HUDEP-2 (cell line): ENCODE data around the gene AFAP1L2.

Experiments used
- DNase-seq, 76 experiments: peaks; one replicate each; lab custom pipeline; 2025; ENCODE audit not compliant: unreplicated experiment in 76 of 76; lab: John Stamatoyannopoulos, UW

Gene AFAP1L2

DNA sequence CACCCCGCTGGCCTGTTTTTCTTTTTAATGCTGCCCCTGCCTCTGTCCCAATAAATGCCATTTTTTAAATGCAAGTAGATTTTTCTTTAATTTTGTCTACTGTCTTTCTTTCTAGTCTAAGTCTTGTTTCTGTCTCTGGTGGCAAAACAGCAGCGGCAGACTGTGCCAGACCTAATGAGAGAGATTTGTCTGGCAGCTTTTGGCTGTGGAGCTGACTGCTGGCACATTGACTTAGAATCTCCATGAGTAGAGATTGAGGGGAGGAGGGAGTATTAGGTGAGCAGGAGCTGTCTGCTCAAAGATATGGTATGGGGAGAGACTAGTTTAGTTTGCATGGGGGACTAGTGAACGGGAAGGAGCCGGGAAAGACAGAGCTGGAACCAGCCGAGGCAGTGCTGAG, 152.2 kb downstream of the AFAP1L2 start:
- DNase-seq = no peak

DNA sequence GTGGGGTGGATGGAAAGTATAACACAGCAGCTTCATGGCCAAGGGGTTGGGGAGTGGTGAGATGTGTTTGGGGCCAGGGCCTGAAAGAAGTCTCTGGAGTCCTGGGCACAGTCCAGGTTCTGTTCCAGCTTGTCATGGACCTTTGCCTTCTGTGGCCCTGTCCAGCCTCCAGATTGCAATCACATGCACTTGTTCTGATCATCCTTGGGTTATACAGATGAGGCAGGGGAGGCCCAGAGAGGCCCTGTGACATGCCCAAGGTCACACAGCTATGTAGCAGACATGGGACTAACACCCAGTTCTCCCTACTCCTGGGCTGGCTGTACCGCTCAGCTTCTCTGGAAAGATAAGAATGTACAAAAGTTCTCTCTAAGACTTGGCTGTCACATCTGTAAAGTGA, 153.6 kb downstream of the AFAP1L2 start:
- DNase-seq = no peak

DNA sequence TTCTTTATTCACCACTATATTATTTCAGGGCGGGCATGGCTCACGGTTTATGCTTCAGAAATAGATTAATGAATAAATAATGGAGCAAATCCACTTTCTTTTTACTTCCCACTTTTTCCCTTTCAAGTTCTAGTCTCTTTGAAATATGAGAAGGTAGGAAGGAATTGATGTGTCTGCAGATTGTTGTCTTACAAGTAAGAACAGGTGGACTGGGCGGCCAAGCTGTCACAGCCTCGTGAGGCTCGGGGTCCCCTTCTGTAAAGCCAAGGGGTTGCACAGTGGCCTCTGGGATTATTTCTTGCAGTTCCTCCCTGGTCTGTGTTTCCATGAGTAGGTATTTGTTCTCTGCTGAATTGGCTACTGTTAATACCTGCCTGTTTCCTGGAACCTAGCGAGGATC, 154.1 kb downstream of the AFAP1L2 start:
- DNase-seq = no peak

DNA sequence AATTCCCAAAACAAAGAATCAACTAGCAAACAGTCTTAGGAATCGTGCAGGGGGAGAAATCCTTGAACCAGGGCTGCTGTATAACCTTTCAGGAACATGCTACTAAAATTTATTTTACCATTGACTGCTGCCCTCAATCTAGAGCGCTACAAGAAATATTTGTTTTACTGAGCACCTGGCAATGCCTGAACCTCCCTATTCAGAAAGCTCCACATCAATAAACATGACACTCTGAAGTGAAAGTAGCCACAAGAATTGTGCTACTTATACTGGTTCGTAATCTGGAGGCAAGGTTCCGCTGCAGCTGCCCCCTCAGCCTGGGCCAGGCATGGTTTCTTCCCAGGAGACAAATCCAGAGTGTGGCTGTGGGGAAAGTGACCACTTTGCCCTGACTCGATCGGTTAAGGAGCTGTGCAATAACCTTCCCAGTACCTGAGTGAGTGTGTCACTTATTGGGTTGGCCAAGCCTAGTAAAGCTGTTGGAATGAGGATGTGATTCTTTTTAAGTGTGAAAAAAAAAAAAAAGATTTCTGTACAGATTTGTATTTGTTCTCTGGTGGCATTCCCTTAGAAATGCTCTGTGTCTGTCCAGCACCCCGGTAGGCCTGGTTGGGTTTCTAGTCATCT, 157.5 kb downstream of the AFAP1L2 start:
- no peak for DNase-seq

DNA sequence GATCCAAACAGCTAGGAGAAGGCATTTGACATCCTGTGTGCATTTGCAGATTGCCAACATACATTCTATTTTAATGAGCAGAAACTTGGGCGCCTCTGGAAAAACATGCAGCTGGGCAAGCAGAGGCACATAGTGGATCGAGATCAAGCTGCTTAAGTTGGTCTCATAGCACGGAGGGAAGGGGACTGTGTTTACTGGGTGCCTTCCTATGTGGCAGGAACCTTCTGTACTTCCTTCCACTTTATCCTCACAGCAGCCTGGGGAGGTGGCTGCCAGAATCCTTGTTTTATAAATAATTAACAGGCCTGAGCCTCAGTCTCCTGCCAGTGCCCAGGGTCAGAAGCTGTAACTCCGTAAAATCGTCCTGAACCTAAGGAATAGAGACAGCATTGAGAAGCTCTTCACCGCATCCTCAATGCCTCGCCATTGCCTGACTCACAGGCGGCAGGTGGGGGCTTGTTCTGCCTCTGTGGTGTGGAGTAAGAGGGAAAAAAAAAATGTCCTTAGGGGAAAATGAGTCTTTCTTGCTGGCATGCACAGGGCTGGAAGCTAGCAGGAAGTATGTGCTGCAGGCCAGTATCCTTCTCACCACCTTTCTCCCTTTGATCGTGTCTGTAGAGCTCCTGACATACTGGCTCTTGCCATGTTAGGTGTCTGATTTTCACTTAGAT, 159.0 kb downstream of the AFAP1L2 start:
- DNase-seq = no peak
